GM19193 (cell line): ENCODE data around the gene CSAG1.
"Not testable (repeated sequence)": the region's sequence is repeated elsewhere in the genome, so short reads cannot be mapped to it uniquely, and the experiment has no call there.

Experiments
- POLR2A ChIP-seq: IDR thresholded peaks from 4 replicates; pipeline ENCODE4 v1.6.1; 2011; ENCODE audit not compliant: insufficient read depth, insufficient read length; ENCODE audit errors: extremely low read depth

CSAG1 gene

GRCh38 chrX:152733261-152733975 lies at the start of gene CSAG1, which contains the start of gene MAGEA12:
CSAG1 (minus strand) TSS chrX:152733721; CDS start chrX:152732460, 1,261 bp downstream.
MAGEA12 (plus strand) TSS chrX:152733757; CDS start chrX:152736162, 2,405 bp downstream.
- no peak for TF ChIP-seq POLR2A

- not testable (repeated sequence) for TF ChIP-seq POLR2A
Observed at GRCh38 chrX:152769549-152770289, 36.2 kb upstream of the CSAG1 start, which contains the start of gene MAGEA6. MAGEA6 (minus strand) TSS chrX:152769689; CDS start chrX:152767650, 2,039 bp downstream.

DNA sequence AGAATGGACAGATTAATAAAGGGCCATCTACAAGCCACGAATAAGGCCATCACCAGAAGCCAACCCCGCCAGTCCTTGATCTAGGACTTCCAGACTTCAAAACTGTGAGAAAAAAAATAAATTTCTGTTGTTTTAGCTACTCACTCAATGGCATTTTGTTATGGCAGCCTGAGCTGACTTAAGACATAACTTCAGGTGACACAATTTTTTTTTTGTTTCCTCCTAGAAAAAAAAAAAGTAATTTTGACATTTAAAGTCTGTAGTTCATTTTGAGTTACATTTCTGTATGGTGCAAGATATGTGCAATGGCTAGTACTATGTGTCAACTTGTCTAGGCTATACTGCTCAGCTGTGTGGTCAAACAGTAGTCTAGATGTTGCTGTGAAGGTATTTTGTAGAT lies 25.4 kb upstream of the CSAG1 start, which contains the start of gene CSAG3:
TSS of gene CSAG3 (plus strand) at position 301 of the 400 bp plus-strand sequence.
- TF ChIP-seq POLR2A: not testable (repeated sequence)

- TF ChIP-seq POLR2A: not testable (repeated sequence)
Observed at GRCh38 chrX:152753686-152754650, 20.4 kb upstream of the CSAG1 start, which contains the start of gene MAGEA2. MAGEA2 (minus strand) TSS chrX:152753842; CDS start chrX:152751363, 2,479 bp downstream.

- no peak for TF ChIP-seq POLR2A
Observed at GRCh38 chrX:152738560-152738959, 5.0 kb upstream of the CSAG1 start.

DNA sequence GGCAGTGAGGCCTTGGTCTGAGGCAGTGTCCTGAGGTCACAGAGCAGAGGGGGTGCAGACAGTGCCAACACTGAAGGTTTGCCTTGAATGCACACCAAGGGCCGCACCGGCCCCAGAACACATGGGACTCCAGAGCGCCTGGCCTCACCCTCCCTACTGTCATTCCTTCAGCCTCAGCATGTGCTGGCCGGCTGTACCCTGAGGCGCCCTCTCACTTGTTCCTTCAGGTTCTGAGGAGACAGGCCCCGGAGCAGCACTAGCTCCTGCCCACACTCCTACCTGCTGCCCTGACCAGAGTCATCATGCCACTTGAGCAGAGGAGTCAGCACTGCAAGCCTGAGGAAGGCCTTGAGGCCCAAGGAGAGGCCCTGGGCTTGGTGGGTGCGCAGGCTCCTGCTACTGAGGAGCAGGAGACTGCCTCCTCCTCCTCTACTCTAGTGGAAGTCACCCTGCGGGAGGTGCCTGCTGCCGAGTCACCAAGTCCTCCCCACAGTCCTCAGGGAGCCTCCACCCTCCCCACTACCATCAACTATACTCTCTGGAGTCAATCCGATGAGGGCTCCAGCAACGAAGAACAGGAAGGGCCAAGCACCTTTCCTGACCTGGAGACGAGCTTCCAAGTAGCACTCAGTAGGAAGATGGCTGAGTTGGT lies 2.5 kb upstream of the CSAG1 start:
- no peak for TF ChIP-seq POLR2A

GRCh38 chrX:152735101-152735500 lies 1.6 kb upstream of the CSAG1 start:
- TF ChIP-seq POLR2A: no peak

- no peak for TF ChIP-seq POLR2A
Observed at GRCh38 chrX:152725409-152725808, 8.1 kb downstream of the CSAG1 start.

DNA sequence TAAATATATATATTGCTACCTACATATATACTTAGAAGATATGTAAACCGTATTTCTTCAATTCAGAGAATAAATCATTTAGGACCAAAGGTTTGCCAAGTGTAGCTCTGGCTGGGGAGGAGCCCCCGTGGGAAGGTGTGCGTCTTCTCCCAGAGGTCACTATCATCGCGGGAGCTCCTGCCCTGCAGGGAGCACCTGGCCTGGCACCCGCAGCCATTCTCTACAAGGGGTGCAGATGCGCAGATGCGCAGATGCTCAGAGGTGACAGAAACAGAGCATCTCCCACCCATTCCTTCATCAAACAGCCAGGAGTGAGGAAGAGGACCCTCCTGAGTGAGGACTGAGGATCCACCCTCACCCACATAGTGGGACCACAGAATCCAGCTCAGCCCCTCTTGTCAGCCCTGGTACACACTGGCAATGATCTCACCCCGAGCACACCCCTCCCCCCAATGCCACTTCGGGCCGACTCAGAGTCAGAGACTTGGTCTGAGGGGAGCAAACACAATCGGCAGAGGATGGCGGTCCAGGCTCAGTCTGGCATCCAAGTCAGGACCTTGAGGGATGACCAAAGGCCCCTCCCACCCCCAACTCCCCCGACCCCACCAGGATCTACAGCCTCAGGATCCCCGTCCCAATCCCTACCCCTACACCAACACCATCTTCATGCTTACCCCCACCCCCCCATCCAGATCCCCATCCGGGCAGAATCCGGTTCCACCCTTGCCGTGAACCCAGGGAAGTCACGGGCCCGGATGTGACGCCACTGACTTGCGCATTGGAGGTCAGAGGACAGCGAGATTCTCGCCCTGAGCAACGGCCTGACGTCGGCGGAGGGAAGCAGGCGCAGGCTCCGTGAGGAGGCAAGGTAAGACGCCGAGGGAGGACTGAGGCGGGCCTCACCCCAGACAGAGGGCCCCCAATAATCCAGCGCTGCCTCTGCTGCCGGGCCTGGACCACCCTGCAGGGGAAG lies 19.4 kb downstream of the CSAG1 start, which contains the start of gene MAGEA2B:
TSS of gene MAGEA2B (plus strand) at position 814 of the 973 bp plus-strand sequence. CDS start 2,479 bp downstream, outside the sequence.
- TF ChIP-seq POLR2A: not testable (repeated sequence)

DNA sequence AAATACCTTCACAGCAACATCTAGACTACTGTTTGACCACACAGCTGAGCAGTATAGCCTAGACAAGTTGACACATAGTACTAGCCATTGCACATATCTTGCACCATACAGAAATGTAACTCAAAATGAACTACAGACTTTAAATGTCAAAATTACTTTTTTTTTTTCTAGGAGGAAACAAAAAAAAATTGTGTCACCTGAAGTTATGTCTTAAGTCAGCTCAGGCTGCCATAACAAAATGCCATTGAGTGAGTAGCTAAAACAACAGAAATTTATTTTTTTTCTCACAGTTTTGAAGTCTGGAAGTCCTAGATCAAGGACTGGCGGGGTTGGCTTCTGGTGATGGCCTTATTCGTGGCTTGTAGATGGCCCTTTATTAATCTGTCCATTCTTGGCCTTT lies 24.3 kb downstream of the CSAG1 start, which contains the start of gene CSAG2:
TSS of gene CSAG2 (minus strand) at position 101 of the 400 bp plus-strand sequence. CDS start 161 bp downstream, outside the sequence.
- not testable (repeated sequence) for TF ChIP-seq POLR2A

GRCh38 chrX:152697952-152698931 lies 35.3 kb downstream of the CSAG1 start, which contains the start of gene MAGEA3:
MAGEA3 (plus strand) TSS chrX:152698794; CDS start chrX:152700833, 2,039 bp downstream.
- not testable (repeated sequence) for TF ChIP-seq POLR2A
